GM18868 (cell line): ENCODE results near the gene HOXB4.

Experiments
- ATAC-seq: cut with Tn5 transposase; IDR thresholded peaks from one replicate; pipeline ENCODE4 v1.9.1; 2021; ENCODE audit warnings: mild to moderate bottlenecking, moderate library complexity; ENCODE audit not compliant: unreplicated experiment

Gene HOXB4

GRCh38 chr17:48549914-48550501, 28.1 kb downstream of the HOXB4 start:
- ATAC-seq: no peak

DNA sequence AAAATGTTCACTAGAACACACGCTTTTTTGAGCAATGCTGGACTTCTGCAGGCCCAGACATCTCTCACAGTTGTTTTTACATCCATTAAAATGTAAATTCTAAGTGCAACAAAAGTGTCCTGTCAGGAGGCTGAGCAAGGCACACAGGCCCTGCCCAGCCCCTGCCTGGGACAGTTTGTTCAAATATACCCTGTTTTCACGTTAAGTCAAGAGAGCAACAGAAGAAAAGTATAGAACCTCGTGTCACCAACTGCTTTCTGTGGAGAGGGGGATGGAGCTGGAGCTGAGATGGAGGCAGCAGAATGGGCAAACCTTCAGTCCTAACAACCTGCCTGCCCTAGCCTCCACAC, 28.9 kb downstream of the HOXB4 start:
- ATAC-seq: no peak

- no peak for ATAC-seq
These were observed 29.4 kb downstream of the HOXB4 start for GRCh38 chr17:48548523-48549280.

DNA sequence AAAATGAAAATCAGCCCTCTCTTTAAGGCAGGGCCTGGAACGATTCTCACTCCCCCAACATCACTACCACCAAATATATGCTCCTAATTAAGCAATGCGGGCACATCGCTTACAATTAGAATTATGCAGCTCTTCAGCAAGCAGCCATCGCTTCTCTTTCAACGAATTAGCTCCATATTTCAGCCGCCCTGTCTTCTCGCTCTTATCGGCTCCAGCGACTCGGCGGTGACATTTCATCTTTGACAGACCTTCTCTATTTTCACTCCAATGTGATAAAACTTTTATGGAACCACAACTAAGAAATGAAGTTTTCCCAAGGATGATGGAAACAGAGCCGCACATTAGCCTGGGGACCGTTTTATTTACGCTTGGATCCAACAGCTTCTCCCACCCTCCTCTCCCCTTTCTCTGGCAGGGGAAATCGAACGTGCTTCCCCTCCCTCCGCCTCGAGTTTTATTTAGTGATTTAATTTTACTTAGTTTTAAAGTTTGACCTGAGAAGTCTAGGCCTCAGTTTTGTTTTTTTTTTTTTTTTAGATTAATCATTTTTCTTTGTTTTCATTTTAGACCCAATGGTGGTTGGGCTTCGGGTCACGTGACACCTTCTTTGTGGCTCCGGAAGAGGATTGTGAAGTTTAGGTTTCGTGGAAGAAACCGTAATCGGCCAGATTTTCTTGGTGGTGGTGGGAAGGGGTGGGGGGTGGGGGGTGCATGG, 30.2 kb downstream of the HOXB4 start:
- no peak for ATAC-seq

- ATAC-seq: no peak
These were observed 31.0 kb downstream of the HOXB4 start for GRCh38 chr17:48546924-48547807.

- ATAC-seq: no peak
These were observed 31.8 kb downstream of the HOXB4 start for GRCh38 chr17:48546137-48546923.

DNA sequence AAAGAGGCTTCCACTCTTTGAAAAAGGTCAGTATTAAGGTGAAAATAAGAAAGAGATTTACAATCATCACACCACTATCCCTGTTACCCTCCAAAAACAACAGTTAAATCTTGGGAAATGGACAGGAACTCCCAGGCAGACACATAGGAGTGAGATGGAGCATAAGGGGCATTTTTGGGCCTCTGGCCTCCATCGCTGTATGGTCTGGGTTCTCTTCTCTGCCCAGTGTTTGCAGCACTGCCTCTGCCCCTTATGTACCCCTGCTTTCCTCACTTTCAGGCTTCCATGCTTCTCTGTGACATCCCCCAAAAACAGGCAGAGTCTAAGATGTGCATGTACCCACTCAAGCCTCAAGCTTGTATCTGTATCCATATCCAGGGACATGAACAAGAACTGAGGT, 32.6 kb downstream of the HOXB4 start:
- ATAC-seq: no peak

- ATAC-seq: no peak
These were observed 33.2 kb downstream of the HOXB4 start, which contains the start of gene HOXB2 for GRCh38 chr17:48545022-48545375. Gene HOXB2, minus strand, starts transcription at chr17:48545109. Its CDS starts 198 bp downstream, at chr17:48544911.

GRCh38 chr17:48544349-48545021, 33.7 kb downstream of the HOXB4 start:
- no peak for ATAC-seq

DNA sequence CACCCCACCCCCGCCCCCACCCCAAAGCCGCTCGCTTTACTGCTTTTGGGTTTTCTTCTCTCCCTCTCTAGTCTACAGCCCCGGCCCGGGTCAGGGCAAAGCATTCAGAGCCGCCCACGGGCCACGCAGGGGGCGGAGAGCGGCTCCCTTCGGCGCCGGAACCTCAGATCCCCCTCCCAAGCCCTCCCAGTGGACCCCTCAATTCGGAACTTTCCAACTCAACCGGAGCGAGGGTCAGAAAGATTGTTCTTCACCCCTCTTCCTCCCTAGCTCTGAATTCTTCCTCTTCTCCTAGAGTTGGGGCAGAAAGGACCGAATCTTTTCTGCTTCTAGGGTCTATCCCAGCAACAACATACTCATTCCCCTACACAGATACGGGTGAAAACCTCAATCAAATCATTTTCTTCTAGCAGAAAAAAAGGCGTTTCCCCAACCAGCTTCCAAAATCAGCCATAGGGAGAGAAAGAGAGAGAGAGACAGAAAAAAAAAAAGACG, 34.2 kb downstream of the HOXB4 start:
- ATAC-seq: no peak

DNA sequence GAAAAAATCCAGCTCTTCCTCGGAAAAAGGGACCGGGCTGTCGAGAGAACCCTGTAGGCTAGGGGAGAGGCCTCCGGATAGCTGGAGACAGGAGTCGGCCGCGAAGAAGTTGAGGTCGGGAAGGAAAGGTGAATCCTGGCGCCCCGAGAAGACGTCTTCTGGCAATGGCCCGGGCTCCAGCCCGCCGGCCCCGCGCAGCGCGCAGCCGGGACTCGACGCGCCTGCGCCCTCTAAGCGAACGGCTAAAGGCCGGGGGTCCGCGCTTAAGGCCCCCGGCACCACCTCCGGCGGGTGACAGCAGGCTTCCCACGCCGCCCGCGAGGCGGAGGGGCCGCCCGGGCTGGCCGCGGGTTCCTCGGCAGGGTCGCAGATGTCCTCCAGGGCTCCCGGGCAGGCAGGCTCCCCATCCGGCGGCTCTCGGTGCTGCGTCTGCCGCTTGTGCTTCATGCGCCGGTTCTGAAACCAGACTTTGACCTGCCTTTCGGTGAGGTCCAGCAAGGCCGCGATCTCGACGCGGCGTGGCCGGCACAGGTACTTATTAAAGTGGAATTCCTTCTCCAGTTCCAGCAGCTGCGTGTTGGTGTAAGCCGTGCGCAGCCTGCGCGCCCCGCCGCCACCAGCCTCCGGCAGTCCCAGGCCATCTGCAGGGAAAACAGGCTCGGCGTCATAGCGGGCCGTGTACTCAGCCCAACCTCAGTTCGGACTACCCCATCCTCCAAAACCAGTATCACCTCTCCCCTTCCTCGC, 34.9 kb downstream of the HOXB4 start:
- ATAC-seq: no peak

DNA sequence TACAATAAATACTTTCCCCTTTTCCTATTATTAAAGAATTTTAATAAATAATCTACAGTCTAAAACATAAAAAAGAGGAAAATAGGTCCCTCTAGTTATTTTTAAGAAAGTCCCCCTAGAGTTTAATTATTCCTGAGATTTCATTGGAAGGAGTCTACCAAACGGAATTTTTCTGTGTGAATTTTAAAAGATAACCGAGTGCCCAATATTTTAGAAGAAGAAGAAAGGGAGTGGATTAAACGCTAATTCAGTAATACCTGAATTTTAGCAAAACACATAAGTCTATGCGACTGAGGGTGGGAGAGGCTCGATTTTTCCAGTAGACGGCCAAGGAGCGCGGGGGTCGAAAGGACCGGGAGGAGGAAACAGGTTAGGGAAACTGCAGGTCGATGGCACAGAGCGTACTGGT, 35.4 kb downstream of the HOXB4 start:
- no peak for ATAC-seq

- no peak for ATAC-seq
These were observed 36.0 kb downstream of the HOXB4 start for GRCh38 chr17:48542114-48542656.

GRCh38 chr17:48541577-48542113, 36.5 kb downstream of the HOXB4 start:
- no peak for ATAC-seq

GRCh38 chr17:48541036-48541576, 37.0 kb downstream of the HOXB4 start:
- no peak for ATAC-seq

DNA sequence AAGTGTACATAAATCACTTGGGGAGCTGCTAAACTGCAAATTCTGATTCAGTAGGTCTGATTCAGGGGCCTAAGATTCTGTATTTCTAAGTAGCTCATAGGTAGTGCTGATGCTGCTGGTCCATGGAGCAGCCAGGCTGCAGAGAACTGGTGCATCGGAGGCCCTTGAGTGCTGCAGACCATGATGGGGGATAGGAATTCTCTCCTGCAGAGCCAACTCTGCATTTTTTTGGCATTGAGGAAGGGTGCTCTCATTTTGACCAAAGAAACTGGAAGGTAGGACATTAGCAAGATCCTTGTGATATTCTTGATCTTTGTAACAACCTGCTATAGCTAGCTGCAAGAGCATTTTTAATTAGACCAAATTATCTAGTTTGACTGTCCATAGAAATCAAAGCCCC, 37.9 kb downstream of the HOXB4 start:
- no peak for ATAC-seq

GRCh38 chr17:48539177-48539576, 39.0 kb downstream of the HOXB4 start:
- no peak for ATAC-seq

DNA sequence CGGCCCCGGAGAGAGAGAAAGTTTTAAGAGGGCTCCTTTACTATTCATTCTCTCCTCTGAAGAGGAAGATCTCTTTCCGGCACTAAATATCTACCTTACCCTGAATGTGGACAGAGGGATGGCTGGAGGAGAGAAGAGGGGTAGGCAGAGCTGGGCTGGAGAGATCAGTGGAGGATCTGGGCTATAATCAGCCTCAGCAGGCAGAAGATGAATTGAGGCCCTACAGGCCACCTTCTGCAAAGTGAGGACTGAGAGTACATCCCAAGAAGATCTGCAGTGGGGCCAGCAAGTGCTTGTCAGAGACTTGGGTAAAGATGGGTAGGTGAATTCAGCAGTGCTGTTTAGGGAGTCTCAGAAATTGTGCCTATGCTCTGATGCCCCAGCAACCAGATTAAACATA, 40.8 kb downstream of the HOXB4 start:
- ATAC-seq: no peak
